HepG2 (cell line): Measurements from ENCODE around the gene GABBR2. TPM values are rescaled to one million over a fixed set of nuclear protein-coding genes. Genes with fewer than 3 reads are reported as not detected.

ENCODE experiments used
- ATAC-seq: fragments of 200-7000 bp; cut with Tn5 transposase; 3 replicates; pipeline ENCODE4 v1.9.1; 2020; ENCODE audit warnings: mild to moderate bottlenecking, moderate library complexity
- BruUV-seq: library from RNA; stranded (reverse); fragments of 400-500 nt; replicated peaks from 2 replicates; lab custom pipeline; 2021; lab: Mats Ljungman, UMichigan
- CTCF ChIA-PET: fragments of 300-600 bp; formaldehyde crosslinking; extraction: SDS; loops from one replicate; lab custom pipeline; 2021; ENCODE audit warnings: low total read pairs, inconsistent platforms, low intra/inter-chr PET ratio; lab: Yijun Ruan, JAX
- POLR2A ChIA-PET: fragments of 350-600 bp; sonication (Branson Sonifier 250); formaldehyde crosslinking; loops from one replicate; lab custom pipeline; 2020; ENCODE audit warnings: antibody characterized with exemption, inconsistent platforms; lab: Yijun Ruan, JAX
- DNase-seq: peaks from one replicate; pipeline ENCODE4 v3.0.0-alpha.2; 2015; ENCODE audit warnings: low spot score
- FAIRE-seq: peaks from 3 replicates; lab custom pipeline; 2011; peaks lifted over from hg19 to GRCh38; lab: Jason Lieb, UNC
- H2AFZ ChIP-seq: one replicate; pipeline ENCODE4 v1.6.1; 2011; ENCODE audit warnings: low read length, inconsistent platforms
- H3K27ac ChIP-seq: fragments of 300-600 bp; 3 replicates; pipeline ENCODE4 v1.8.0; 2011; ENCODE audit warnings: mixed run types, mild to moderate bottlenecking, mixed read lengths, low read length, inconsistent platforms; ENCODE audit not compliant: insufficient read depth; ENCODE audit errors: extremely low read length
- H3K27me3 ChIP-seq, 2 experiments: fragments of 200-600 bp in 1 of 2; 2 replicates in 1 of 2; 3 replicates in 1 of 2; pipeline versions ENCODE4 v1.6.0 to v1.8.0; 2011; ENCODE audit warnings: low read length in 2 of 2, mild to moderate bottlenecking in 2 of 2, moderate library complexity in 2 of 2, inconsistent platforms in 1 of 2; ENCODE audit not compliant: insufficient read depth in 2 of 2, control insufficient read depth in 1 of 2
- H3K36me3 ChIP-seq, 2 experiments: fragments of 200-600 bp in 1 of 2; replicated peaks in 1 of 2; 2 replicates in 1 of 2; 3 replicates in 1 of 2; pipeline versions ENCODE4 v1.5.1 to v1.8.0; 2011; ENCODE audit warnings: low read length in 2 of 2, inconsistent platforms in 1 of 2; ENCODE audit not compliant: insufficient read depth in 2 of 2, control insufficient read depth in 1 of 2
- H3K4me1 ChIP-seq: 2 replicates; pipeline ENCODE4 v1.5.1; 2012; ENCODE audit warnings: low read length, inconsistent platforms; ENCODE audit not compliant: insufficient read depth
- H3K4me2 ChIP-seq: 2 replicates; pipeline ENCODE4 v1.6.0; 2011; ENCODE audit warnings: low read depth, low read length, inconsistent platforms
- H3K4me3 ChIP-seq, 3 experiments: fragments of 200-600 bp in 1 of 3; sonication (generic), shearing (Covaris generic) in 1 of 3; replicated peaks in 1 of 3; 2 replicates each; pipeline ENCODE4 v1.5.1; 2011 to 2016; ENCODE audit warnings: low read length in 3 of 3, inconsistent platforms in 2 of 3, low read depth in 2 of 3, mild to moderate bottlenecking in 2 of 3, control low read depth in 1 of 3, mixed read lengths in 1 of 3; ENCODE audit not compliant: insufficient read depth in 1 of 3
- H3K79me2 ChIP-seq: one replicate; pipeline ENCODE4 v1.6.1; 2011; ENCODE audit warnings: low read length, inconsistent platforms; ENCODE audit not compliant: insufficient read depth
- H3K9ac ChIP-seq: 2 replicates; pipeline ENCODE4 v1.6.0; 2011; ENCODE audit warnings: mild to moderate bottlenecking, low read depth, low read length, inconsistent platforms; ENCODE audit not compliant: insufficient read depth
- H3K9me3 ChIP-seq: 2 replicates; pipeline ENCODE4 v1.5.1; 2012; ENCODE audit warnings: mild to moderate bottlenecking, low read length
- H4K20me1 ChIP-seq: 2 replicates; pipeline ENCODE4 v1.6.0; 2011; ENCODE audit warnings: inconsistent platforms, mild to moderate bottlenecking, low read length, moderate library complexity; ENCODE audit not compliant: insufficient read depth
- CREBL2 ChIP-seq: sonication (generic); formaldehyde crosslinking; IDR thresholded peaks from 2 replicates; pipeline ENCODE4 v1.8.1; 2023; ENCODE audit warnings: missing genetic modification reagents, mild to moderate bottlenecking, borderline replicate concordance
- GPBP1L1 ChIP-seq: sonication (generic); formaldehyde crosslinking; IDR thresholded peaks from 2 replicates; pipeline ENCODE4 v1.5.0; 2020; ENCODE audit warnings: mild to moderate bottlenecking, missing genetic modification reagents
- IKZF4 ChIP-seq: sonication (generic); formaldehyde crosslinking; IDR thresholded peaks from 2 replicates; pipeline ENCODE4 v1.5.1; 2020; ENCODE audit warnings: borderline replicate concordance, mild to moderate bottlenecking, low read depth, missing genetic modification reagents; ENCODE audit errors: not compliant biosample characterization
- MXD3 ChIP-seq: IDR thresholded peaks from 2 replicates; pipeline ENCODE4 v1.6.1; 2016; ENCODE audit warnings: mild to moderate bottlenecking, missing biosample characterization, missing genetic modification reagents
- PLRG1 ChIP-seq: fragments of 450-650 bp; conservative IDR thresholded peaks from 2 replicates; pipeline ENCODE4 v1.6.1; 2016
- SRSF9 ChIP-seq: fragments of 200-400 bp; formaldehyde crosslinking; IDR thresholded peaks from 2 replicates; pipeline ENCODE4 v1.6.1; 2018; ENCODE audit warnings: borderline replicate concordance, mild to moderate bottlenecking, low read depth, low read length; ENCODE audit not compliant: insufficient read depth, poor library complexity, severe bottlenecking
- TEAD2 ChIP-seq: sonication (generic); formaldehyde crosslinking; IDR thresholded peaks from 2 replicates; pipeline ENCODE4 v1.9.0; 2021; ENCODE audit warnings: missing genetic modification reagents
- U2AF1 ChIP-seq: fragments of 200-400 bp; formaldehyde crosslinking; optimal IDR thresholded peaks from 2 replicates; pipeline ENCODE3; 2017; ENCODE audit warnings: mild to moderate bottlenecking, low read depth, low read length
- WGBS: methylation state at CpG from one replicate; pipeline ENCODE4 v1.1.6; 2017; ENCODE audit warnings: low lambda C conversion rate; 5-methylcytosine and 5-hydroxymethylcytosine counted together
- in situ Hi-C: cut with HindIII; loops from 2 replicates; pipeline ENCODE4 v1.10.0; 2017; ENCODE audit warnings: low pct_unique_long_range_greater_than_20kb; ENCODE audit not compliant: extremely low pct_ligation_motif_present
- intact Hi-C: fragments of 100-400 bp; cut with micrococcal nuclease; formaldehyde crosslinking; loops from one replicate; pipeline ENCODE4 v1.10.0; 2022; ENCODE audit not compliant: unreplicated experiment
- polyA plus RNA-seq, 8 experiments: library from polyadenylated mRNA; depleted of rRNA in 3 of 8; stranded (reverse) in 7 of 8; unstranded in 1 of 8; fragments of >200 nt; fragmentation: Illumina TruSeq in 4 of 8; extraction: Trizol in 4 of 8; gene quantifications; 2 replicates each; pipeline versions ENCODE4 v1.2.1 to v1.2.3, GENCODE V29; 2011 to 2016; ENCODE audit warnings: low read depth in 4 of 8, missing spikeins in 1 of 8, mixed read lengths in 1 of 8; ENCODE audit not compliant: insufficient read depth in 1 of 8
- total RNA-seq, 5 experiments: library from RNA; depleted of rRNA; stranded (reverse); fragments of >200 nt; fragmentation: Illumina TruSeq; extraction: Trizol; gene quantifications; 2 replicates each; pipeline ENCODE4 v1.2.3, GENCODE V29; 2016; ENCODE audit warnings: low read depth in 1 of 5

Gene GABBR2
- total and polyA plus RNA-seq, 2 of the 13 experiments (the other 11 are each of a cell fraction or from before 2014, with no cell fraction given), result 0.02 TPM; not detected in 1

- Histone ChIP-seq H3K4me3 (no peak overlapping the region), H3K4me2 (no peak overlapping the region), H3K4me1 (no peaks in the 10 kb centered on the region), H3K9ac (no peak overlapping the region), H3K79me2 (no peaks in the 10 kb centered on the region), H3K27me3 (no peaks in the 10 kb centered on the region), H4K20me1 (no peaks in the 10 kb centered on the region), H2AFZ (no peak overlapping the region), H3K36me3 (peaks cover 0 to 3% of the 10 kb centered on the region in 2 experiments; a peak in 1 of 5 replicates), H3K27ac (no peak overlapping the region), H3K9me3 (no peaks in the 10 kb centered on the region)
- no peak for TF ChIP-seq TEAD2 (CRISPR knock-in tag)
- no peak for TF ChIP-seq IKZF4 (CRISPR knock-in tag)
- TF ChIP-seq PLRG1, result no peak
- no peak for TF ChIP-seq CREBL2 (CRISPR knock-in tag)
- no peak for TF ChIP-seq SRSF9
- no peak for TF ChIP-seq MXD3 (CRISPR knock-in tag)
- no peak for TF ChIP-seq U2AF1
- no peak for TF ChIP-seq GPBP1L1
- ChIA-PET POLR2A (no interaction called here), CTCF (no interaction called here)
- FAIRE-seq, result no peak
- DNase-seq, result no peak
- no peak for ATAC-seq
- in situ Hi-C loops, result no loop called here
- 90% methylated on average over 2 of the region's 2 CpGs for WGBS
- intact Hi-C loops, result no loop called here
- BruUV-seq, result no TSS peak
Measured at GRCh38 chr9:98751210-98751609, 42.5 kb upstream of the GABBR2 start.
